T-helper 9 cell (primary cell): ENCODE results near the gene IZUMO2.
"Not testable (repeated sequence)": the region's sequence is repeated elsewhere in the genome, so short reads cannot be mapped to it uniquely, and the experiment has no call there.

Experiments used
- DNase-seq: peaks from one replicate; pipeline ENCODE4 v3.0.0-alpha.2; 2020

Gene IZUMO2

DNA sequence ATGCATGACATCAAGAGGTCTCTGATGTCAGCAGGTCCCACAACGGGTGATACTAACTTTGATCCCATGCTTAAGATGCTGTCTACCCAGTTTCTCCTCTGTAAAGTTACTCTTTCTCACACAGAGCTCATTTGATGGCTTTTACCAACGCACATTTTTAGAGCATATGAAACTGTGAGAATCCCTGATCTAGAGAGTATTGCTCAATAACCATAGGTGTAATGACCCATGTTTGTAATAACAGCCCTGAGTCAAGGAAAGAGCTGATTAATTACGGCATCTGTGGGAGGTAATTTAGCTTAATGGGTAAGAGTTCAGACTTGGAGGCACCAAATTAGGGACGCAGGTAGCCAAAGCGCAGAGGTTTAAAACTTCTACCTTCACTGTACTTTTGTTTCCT, 18.0 kb upstream of the IZUMO2 start:
- no peak for DNase-seq

DNA sequence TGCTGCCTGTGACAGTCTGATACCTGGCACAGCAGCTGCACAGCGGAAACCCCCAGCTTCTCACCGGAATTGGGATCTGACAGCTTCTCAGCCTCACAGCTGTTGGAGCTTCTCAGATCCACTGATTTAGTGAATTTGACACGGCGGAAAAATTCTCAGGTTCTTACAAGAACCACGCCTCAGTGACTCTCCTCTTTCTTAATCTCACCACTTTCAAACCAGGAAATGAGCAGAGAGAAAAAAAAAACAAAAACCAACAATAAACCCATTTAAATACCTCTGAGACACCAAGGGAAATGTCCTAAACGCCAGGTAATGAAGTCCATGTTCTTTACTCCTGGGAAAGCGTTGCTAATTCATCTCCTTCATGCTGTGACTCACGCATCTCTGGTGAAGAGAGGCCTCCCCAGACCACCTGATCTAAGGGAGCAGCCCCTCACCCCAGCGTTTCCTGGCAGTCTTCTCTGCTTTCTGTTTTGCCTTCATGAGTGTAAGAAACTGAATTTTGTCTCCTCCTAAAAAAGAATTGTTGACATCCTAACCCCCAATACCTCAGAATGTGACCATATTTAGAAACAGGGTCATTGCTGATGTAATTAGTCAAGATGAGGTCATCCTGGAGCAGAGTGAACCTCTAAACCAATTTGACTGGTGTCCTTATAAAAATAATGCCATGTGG, 15.9 kb upstream of the IZUMO2 start:
- no peak for DNase-seq

DNA sequence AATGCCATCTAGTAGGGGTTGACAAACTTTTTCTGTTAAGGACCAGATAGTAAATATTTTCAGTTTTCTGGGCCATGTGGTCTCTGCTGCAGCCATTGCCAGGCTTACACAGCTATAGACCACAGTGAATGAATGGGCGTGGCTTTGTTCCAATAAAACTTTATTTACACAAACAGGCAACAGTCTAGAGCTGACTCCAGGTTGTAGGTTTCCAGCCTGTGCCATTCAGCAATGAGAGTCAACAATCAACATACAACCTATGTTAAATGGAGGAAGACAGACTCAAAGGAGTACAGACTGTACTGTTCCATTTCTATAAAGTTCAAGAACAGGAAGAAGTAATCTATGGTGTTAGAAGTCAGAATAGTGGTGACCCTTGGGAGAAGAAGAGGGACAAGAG, 15.2 kb upstream of the IZUMO2 start:
- DNase-seq: no peak

DNA sequence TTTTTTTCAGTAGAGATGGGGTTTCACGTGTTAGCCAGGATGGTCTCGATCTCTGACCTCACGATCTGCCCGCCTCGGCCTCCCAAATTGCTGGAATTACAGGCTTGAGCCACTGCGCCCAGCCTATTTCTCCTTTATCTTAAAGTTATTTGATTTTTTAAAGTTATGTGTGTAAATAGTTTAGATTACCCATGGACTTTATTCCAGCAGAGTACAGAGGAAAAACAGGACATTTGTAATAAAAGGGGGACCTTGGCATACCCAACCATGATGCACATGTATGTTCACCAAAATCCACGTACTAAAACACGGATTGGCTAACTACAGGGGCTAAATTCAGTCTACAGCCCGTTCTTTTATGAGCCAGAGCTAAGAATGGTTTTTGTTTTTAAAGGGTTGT, 13.7 kb upstream of the IZUMO2 start:
- no peak for DNase-seq

DNA sequence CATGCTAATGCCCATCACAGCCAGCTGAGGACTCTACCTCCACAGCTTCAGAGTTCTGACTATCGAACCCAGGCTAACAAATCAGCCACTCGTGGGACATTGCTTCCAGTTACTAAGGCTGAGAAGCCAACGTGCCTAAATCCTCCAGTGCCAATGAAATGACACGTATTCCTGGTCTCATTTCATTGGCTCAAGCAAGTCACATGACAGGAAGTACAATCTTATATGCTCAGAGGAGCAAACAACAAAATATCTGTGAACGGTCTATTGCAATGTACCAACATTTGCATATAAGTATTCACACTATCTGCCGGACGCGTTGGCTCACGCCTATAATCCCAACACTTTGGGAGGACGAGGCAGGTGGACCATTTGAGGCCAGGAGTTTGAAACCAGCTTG, 12.8 kb upstream of the IZUMO2 start:
- no peak for DNase-seq

DNA sequence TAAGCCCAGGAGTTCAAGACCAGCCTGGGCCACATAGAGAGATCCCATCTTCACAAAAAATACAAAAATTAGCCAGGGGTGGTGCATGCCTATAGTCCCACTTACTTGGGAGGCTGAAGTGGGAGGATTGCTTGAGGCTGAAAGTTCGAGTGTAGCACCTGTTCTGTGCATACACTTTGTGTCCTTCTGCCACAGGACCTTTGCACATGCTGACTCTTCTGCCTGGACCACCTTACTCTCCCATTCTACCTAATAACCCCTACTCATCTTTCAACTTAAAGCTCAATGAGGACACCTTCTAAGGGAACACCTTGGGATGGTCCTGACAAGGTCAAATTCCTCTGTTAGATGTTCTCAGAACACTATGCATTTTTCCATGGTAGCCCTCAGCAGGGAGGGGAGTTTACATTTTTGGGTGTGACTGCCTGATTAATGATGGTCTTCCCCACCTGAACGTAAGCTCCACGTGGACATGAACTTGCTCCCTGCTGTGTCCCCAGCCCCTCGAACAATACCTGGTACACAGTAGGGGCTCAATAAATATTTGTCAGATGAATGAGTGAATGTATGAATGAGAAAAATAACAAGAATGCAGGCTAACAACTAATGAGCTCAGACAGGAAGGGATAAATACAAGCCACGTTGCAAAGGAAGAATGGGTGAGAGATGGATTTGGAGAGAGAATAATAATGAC, 11.2 kb upstream of the IZUMO2 start:
- DNase-seq: no peak

DNA sequence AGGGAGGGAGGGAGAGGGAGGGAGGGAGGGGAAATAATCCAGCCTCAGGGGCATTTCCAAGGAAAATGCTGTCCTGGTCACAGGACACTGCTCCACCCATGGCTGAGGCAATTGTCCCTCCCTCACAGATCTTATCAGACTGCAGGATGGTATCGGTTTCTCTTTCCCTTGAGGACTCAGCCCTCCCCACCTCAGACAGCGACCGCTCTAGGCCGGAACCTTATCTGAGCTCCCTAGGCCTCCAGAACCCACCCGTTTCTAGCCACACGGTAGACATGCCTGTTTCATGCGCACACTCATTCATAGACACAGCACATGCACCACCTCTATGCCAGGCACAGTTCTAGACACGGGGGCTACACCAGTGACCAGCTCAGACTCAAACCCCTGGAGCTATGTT, 10.0 kb upstream of the IZUMO2 start:
- DNase-seq: no peak

DNA sequence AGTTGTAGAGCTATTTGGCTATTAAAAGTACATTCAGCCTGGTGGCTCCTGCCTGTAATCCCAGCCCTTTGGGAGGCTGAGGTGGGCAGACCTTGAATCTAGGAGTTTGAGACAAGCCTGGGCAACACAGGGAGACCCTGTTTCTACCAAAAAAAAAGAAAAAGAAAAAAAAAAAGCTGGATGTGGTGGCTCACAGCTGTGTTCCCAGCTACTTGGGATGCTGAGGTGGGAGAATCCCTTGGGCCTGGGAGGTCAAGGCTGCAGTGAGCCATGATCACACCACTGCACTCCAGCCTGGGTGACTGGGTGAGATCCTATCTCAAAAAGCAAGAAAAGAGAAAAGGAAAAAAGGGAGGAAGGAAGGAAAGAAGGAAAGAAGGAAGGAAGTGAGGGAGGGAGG, 9.6 kb upstream of the IZUMO2 start:
- DNase-seq: no peak

DNA sequence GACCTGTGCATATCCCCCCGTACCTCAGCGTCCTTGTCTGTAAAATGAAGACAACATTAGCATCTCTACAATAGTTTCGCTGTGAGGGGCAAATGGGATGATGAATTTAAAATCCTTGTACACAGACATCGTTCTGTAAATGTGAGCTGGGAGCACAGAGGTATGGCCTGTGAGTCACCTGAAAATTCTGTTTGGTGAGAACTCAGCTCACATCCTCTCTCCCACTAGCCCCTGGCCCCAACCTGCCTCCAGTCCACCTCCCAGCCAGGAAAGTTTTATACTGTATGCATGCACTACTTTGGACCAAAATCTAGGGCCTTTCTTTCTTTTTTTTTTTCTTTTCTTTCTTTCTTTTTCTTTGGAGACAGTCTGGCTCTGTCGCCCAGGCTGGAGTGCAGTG, 8.7 kb upstream of the IZUMO2 start:
- no peak for DNase-seq

DNA sequence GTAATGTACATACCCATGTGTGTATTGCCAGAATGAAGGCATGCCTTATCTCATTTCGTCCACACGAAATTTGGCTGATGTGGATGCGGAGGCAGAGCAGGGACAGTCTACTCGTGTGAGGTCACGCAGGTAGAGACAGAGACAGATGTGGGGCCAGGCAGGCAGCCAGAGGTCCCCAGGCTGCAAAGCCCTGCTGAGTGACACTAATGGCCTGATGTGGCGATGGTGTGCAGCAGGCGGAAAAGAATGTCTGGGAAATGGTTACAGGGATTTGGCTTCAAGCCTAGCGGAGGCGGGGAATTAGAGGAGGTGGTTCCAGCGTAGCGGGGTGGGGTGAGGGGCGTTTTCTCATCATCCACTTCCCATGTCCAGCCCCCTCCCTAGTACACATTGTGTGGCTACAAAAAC, 4.2 kb upstream of the IZUMO2 start:
- DNase-seq: no peak

DNA sequence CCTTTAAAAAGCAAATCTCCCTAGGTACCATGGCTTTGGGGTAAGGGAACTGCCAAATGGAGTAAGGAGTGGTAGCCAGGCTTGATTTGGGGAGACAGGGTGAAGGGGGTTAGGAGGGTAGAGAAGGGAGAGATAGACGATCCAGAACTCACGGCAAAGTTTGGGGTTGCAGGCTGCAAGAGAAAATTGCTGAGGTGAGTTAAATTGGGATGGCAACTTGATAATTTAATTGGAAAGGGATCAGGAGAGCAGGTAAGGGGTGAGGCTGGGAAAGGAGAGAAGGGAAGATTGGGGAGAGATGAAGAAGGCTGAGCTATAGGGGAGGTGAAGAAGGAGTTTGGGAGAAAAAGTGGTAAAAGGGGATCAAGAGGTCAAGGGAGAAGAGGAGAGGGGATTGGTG, 4.0 kb downstream of the IZUMO2 start:
- DNase-seq: no peak

DNA sequence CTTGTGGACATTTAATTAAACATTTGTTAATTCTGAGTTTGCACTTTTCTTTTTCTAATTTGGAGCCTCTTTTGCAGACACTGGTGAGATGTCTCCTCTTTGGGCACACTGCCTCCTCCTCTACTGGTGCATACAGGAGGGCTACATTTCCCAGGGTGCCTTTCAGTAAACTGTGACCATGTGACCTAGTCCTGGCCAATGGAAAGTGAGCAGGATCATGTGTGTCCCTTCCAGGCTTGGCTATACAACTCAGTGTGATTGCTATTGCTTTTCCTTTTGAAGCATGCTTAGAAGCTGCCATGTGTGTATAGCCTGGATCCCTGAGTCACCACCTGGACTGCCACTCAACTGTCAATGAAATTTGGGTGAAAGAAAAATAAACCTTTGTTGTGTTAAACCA, 4.5 kb downstream of the IZUMO2 start:
- DNase-seq: no peak

DNA sequence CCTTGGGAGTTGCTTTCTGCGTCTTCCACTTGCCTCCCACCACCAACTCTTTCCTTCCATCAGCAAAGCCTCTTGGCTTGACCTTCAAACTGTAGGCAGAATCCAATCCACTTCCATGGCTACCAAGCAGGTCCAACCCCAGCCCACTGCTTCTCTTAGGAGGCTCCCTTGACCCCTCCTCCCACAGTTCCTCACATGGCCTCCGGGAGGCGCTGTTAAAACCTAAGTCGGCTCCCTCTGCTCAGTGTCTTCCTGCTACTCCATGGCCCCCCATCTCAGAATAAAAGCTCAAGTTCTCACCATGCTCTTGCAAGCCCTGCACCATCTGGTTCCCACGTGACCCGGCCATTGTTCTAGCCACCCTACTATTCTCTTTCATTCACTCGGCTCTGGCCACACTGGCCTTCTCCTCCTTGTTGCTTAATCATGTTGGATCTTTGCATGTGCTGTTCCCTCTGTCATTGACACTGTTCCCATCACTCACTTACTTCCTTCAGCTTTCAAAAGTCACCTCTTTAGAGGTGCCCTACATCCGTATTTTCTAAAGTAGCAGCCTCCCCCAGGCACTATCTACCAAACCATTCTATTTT, 7.5 kb downstream of the IZUMO2 start:
- no peak for DNase-seq

DNA sequence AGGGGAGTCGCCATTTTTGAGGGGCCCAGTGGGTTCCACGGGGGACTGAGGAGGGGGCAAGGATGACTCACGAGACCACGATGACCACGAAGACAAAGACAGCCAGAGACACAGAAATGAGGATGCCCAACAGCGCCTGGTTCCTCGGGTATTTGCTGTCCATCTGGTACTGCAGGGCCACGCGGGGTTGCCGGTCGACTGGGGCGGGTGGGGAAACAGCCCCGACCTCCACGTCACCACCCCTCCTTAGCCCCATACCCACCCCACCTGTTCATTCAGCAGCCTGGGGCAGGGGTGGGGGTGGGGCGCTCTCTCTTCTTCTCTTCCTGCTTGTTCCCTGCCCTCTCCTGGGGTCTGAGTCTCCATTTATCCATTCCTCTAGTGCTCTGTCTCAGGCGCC, 8.6 kb downstream of the IZUMO2 start:
- DNase-seq: no peak

DNA sequence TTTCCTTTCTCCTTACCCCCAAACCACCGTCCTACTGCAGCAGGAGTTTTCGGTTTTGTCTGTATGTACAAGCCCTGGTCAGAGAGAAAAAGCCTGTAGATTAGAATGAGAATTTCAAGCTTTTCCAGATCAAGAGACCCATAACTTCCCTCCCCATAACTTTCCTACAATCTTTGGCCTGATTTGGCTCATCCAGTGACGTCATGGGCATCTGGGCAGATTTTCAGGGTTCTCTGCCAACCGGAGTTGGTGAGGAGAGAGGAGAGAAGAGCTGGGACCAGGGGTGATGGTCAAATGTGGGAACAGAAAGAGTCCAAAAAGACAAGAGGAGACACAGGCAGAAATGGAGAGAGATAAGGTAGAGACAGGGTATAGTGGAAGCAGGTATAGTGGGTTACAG, 10.5 kb downstream of the IZUMO2 start:
- no peak for DNase-seq

DNA sequence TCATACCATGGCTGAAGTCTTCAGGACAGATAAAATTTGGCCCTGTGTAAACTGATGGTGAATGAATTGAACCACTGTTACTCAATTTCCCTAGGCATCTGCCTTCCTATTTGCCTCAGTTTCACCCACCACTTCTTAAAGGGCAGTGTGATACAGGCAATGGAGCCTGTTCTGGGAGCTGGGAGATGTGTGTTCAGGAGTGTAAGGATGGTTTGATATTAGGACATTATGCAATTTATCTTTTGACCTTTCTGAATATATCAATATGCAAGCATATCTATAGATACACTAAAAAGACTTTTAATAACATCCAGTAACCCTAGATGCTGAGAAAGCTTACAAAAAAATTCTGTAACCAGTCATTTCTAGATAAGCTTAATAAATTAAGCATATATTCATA, 14.6 kb downstream of the IZUMO2 start:
- DNase-seq: no peak

DNA sequence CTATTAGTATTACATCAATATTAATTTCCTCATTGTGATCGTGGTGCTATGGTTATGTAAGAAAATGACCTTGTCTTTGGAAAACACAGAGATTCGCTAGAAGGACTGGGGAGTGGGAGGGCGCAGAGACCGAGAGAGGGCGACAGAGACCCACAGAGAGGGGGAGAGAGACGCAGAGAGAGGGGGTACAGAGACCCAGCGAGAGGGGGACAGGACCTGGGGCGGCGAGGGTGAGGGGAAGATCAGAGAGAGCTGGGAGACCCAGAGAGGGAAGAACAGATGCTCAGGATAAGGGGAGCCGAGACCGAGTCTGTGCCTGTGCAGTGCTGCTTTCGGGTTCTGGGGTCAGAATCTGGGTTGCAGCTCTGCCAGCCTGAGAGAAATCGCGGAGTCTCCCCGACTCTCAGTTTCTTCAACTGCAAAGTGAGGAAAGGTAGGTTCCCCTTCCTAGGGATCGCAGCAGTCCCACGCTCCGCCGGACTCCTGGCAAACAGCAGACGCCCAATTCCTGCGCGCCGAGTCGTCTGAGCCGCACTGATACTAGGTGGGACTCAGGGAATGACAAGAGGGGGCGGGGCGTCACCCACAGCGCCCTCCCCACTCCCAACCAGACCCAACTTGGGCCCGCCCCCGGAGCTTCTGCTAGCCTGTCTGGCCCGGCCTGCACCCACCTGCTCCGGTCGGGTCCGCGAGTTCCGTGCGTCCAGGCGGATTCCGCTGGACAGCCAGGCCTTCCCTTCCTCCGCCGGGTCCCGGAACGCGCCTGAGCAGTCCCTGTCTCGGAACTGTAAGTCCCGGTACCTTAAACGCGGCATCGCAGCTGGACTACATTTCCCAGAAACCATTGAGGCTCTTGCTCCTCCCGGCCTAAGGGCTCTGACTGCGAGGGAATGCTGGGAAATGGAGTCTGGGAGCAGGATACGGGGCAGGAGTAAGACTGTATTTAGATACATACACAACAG, 15.3 kb downstream of the IZUMO2 start:
- DNase-seq: peak; percentile 56

DNA sequence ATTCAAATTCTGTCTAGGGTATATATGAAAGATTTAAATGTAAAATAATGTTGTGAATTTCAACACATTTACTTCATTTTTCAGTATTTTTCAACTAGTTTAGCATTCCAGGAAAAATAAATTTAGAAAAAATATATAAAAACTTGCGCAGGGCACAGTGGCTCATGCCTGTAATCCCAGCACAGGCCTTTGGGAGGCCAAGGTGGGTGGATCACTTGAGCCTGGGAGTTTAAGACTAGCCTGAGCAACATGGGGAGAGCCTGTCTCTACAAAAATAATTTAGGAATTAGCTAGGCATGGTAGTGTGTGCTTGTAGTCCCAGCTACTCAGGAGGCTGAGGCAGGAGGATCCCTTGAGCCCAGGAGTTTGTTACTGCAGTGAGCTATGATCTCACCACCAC, 21.2 kb downstream of the IZUMO2 start:
- DNase-seq: not testable (repeated sequence)

DNA sequence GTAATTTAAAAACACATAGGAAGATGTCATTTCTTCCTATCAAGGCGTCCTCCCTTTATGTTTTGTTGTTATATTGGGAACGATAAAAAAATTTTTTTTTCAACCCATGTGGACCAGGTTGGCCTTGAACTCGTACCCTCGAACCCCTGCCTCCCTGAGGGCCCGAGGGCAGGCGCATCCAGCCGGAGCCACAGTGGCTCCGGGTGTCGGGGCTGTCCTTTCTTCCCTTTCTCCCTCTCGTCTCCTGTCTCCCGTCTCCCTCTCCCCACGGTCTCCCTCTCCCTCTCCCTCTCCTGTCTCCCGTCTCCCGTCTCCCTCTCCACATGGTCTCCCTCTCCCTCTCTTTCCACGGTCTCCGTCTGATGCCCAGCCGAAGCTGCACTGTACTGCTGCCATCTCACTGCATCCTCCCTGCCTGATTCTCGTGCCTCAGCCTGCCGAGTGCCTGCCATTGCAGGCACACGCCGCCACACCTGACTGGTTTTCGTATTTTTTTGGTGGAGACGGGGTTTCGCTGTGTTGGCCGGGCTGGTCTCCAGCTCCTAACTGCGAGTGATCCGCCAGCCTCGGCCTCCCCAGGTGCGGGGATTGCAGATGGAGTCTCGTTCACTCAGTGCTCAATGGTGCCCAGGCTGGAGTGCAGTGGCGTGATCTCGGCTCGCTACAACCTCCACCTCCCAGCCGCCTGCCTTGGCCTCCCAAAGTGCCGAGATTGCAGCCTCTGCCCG, 22.8 kb downstream of the IZUMO2 start:
- not testable (repeated sequence) for DNase-seq

DNA sequence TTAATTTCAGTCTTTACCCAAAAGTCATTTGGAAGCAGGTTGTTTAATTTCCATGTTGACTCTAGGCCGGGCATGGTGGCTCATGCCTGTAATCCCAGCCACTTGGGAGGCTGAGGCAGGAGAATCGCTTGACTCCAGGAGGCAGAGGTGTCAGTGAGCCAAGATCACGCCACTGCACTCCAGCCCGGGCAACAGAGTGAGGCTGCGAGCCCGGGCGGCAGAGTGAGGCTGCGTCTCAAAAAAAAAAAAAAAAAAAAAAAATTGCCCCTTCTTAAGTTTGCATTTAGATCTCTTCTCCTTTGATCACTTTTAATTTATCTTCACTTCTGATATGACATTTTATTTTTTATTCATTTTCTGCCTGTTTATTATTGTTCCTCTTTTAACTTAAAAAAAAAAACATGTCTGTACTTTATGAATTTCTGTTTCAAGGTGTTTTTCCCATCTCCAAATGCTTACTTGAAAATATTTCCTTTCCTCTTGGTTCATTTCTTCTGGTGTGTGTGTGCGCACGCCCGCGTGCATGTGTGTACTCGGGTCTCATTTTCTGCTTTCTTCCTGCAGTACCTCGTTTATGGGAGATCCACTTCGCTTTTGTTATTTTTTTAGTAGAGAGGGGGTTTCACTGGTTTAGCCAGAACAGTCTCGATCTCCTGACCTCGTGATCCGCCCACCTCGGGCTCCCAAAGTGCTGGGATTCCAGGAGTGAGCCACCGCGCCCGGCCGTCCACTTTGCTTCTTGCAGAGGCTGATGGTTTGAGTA, 26.3 kb downstream of the IZUMO2 start:
- peak; percentile 5 for DNase-seq

DNA sequence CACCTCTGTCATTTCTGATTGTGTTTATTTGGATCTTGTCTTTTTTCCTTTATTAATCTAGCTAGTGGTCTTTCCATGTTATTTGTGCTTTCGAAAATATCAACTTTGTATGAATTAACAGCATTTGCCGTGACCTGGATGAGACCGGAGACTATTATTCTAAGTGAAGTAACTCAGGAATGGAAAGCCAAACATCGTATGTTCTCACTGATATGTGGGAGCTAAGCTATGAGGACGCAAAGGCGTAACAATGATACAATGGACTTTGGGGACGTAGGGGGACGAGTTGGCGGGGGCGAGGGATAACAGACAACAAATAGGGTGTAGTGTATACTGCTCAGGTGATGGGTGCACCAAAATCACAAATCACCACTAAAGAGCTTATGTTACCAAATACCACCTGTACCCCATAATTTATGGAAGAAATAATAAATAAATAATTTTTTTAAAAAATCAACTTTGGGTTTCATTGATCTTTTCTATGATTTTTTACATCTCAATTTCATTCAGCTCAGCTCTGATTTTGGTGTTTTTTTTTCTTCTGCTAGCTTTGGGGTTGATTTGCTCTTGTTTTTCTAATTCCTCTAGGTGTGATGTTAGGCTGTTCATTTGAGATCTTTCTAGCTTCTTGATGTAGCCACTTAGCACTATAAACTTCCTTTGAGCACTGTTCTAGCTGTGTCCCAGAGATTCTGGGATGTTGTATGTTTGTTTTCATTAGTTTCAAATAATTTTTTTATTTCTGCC, 27.1 kb downstream of the IZUMO2 start:
- not testable (repeated sequence) for DNase-seq
